ENCODE measurements around the gene TMTC2.

GRCh38 chr12:83067981-83068380 is 381.3 kb downstream of the TMTC2 start:
- TF ChIP-seq CTCF (IDR thresholded peaks at IDR 0.05) (no peak), EZH2 (IDR thresholded peaks at IDR 0.05; ENCODE audit: borderline replicate concordance, insufficient read depth, low read depth, low read length, poor library complexity, severe bottlenecking) (no peak)

Data from B cell (primary cell).